ENCODE results near the gene SNAI1.
"Not testable (repeated sequence)": the region's sequence is repeated elsewhere in the genome, so short reads cannot be mapped to it uniquely, and the experiment has no call there.

The SNAI1 gene

GRCh38 chr20:49982346-49983122, at the start of gene SNAI1:
Gene SNAI1 (plus strand): TSS chr20:49982980. CDS start chr20:49983060, 80 bp downstream.
- DNase-seq (ENCODE audit: low spot score): peak; percentile 90

GRCh38 chr20:49935746-49936152, 47.0 kb upstream of the SNAI1 start:
- DNase-seq (ENCODE audit: low spot score): no peak

GRCh38 chr20:49936153-49937026, 46.4 kb upstream of the SNAI1 start, which contains the start of gene RNF114:
Gene RNF114 (plus strand): TSS chr20:49936397. CDS start chr20:49936413, 16 bp downstream.
- peak; percentile 95 for DNase-seq (ENCODE audit: low spot score)

GRCh38 chr20:49937027-49937929, 45.5 kb upstream of the SNAI1 start:
- DNase-seq (ENCODE audit: low spot score): peak; percentile 50

DNA sequence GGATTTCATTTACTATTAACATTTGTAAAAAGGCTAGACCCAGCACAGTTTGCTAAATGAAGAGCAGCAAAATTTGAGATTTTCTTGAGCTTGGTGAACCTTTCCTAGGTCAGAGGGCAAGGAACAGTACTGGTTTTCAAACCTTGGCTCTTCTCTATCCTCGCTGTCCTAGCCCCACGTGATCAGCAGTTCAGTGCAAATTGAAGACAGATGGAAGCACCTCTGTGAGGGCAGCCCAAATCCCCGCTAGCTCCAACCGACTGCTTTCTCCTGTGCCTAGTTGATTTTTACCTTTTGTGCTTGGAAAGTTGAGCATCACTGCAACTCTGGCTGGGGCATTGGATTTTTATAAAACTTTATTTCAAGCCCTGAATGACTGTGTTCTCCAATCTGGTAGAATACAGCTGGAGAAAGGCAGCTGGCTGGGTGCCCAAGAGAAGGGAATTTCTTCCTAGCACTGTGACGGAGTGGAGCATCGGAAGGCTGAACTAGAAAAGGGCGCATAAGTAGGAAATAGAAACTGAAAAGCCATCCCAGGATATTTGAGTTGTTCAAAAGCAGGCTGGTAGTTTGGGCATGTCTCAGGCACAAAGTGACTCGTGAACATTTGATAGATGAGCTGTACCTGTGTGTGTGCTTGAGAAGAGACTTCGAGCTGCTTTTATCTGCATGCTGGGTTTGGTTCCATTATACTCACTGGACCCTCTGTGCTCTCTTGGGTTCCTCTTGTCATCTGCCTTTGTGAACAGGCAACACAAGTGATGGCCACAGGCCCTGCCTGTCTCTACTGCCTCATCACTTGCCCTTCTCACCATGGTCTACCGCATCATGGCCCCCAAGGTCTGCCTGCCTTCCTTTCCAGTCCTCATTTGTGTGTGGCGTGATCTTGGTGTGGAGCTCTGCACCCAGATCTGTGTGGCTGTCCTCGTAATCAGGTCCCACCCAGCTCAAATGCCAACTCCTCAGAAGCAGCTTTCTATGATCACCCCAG, 44.3 kb upstream of the SNAI1 start:
- DNase-seq (ENCODE audit: low spot score): peak; percentile 64

DNA sequence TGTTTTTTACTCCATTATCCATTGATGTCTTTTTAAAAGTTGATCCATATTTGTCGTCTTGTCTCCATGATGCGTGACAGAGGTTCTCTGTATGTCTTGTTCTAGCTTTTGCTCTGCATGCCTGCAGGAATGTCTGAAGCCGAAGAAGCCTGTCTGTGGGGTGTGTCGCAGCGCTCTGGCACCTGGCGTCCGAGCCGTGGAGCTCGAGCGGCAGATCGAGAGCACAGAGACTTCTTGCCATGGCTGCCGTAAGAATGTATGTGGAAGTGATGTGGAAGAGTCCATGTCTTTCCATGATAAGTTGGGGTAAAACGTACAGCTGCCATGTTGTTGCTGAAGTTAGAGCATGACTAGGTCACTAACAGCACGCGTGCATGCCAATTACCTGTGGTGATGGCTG, 41.3 kb upstream of the SNAI1 start:
- no peak for DNase-seq (ENCODE audit: low spot score)

- no peak for DNase-seq (ENCODE audit: low spot score)
Observed at GRCh38 chr20:49942303-49942702, 40.5 kb upstream of the SNAI1 start.

DNA sequence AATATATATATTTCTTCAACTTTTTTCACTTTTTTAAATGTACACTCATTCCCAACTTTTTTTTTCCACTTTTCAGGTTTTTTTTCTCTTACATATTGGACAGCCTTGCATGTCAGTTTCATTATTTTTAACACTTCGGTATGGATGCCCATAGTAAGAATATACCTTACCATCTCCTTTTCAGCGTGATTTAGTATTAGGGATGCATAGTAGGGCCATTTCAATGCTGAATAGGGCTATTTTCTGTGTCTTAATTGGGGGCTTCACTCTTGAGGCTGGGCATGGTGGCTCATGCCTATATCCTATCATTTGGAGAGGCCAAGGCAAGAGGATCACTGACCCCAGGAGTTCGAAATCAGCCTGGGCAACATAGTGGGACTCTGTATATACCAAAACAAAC, 39.8 kb upstream of the SNAI1 start:
- DNase-seq (ENCODE audit: low spot score): no peak

- DNase-seq (ENCODE audit: low spot score): no peak
Observed at GRCh38 chr20:49945306-49945700, 37.5 kb upstream of the SNAI1 start.

- DNase-seq (ENCODE audit: low spot score): no peak
Observed at GRCh38 chr20:49945701-49946477, 36.9 kb upstream of the SNAI1 start.

DNA sequence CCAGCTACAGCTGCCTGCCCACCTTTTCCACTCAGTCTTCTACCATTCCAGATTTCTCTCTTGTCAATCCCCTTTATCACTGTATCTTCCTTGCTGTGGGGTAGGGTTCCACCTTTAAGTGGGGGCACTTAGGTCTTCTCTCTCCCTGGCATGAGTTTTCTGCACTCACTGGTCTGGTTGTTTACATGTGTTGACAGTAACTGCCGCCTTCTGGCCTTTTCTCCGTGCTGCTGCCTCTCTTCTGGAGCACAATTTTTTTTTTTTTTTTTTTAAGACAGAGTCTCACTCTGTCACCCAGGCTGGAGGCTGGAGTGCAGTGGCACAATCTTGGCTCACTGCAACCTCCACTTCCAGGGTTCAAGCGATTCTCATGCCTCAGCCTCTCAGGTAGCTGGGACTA, 34.6 kb upstream of the SNAI1 start:
- no peak for DNase-seq (ENCODE audit: low spot score)

DNA sequence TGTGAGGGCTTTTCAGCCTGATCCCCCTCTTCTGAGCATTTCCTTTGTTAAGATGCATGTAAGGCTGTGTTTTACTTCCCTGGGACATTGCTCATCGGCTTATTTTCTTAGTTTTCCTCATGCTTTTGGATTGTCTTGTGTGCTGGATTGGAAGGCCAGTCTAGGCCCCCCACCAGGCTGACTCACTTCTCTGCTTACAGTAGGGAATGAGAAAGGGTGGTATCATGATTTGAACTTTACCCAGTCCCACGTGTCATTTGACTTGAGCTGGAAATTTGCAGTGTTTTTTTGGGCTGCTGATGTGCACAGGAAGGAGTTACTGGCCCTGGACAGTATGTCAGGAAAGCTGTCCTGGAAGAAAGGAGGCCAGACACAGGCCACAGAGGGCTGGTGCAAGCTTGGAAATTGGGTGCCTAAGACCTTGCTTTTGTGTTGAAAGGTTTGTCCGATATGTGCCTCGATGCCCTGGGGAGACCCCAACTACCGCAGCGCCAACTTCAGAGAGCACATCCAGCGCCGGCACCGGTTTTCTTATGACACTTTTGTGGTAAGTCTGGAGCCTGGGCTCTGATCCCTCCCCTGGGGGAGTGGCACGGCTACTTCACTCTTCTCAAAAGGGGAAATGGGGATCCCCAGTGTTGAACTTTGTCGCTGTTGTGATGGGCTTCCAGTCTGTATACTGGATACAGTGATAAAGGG, 33.8 kb upstream of the SNAI1 start:
- DNase-seq (ENCODE audit: low spot score): peak; percentile 65

DNA sequence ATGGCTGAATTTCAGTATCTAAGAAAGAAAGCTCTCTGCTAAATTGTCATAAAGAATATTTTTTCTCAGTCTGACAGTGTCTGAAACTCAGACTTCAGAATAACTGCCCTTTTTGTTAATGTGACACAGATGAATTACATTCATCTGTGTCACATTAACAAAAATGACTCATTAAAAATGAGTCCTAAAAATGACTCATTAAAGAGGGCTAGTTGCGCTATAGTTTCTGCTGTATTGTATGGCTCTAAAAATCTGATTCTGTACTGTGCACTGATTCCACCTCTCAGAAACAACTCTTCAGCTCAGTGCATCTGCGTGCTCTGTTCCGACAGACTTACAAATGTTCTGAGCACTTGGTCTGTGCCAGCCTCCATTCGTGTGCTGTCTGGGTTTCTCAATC, 31.6 kb upstream of the SNAI1 start:
- peak; percentile 90 for DNase-seq (ENCODE audit: low spot score)

GRCh38 chr20:49955167-49955566, 27.6 kb upstream of the SNAI1 start:
- no peak for DNase-seq (ENCODE audit: low spot score)

- not testable (repeated sequence) for DNase-seq (ENCODE audit: low spot score)
Observed at GRCh38 chr20:49955830-49956396, 26.9 kb upstream of the SNAI1 start.

DNA sequence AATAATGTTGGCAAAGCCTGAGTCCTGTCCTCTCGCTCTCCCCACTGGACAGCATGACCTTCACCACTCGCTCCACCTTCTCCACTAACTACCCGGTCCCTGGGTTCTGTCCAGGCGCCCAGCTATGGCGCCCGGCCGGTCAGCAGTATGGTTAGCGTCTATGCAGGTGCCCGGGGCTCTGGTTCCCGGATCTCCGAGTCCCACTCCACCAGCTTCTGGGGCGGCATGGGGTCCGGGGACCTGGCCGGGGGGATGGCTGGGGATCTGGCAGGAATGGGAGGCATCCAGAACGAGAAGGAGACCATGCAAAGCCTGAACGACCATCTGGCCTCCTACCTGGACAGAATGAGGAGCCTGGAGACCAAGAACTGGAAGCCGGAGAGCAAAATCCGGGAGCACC, 26.1 kb upstream of the SNAI1 start:
- DNase-seq (ENCODE audit: low spot score): no peak

DNA sequence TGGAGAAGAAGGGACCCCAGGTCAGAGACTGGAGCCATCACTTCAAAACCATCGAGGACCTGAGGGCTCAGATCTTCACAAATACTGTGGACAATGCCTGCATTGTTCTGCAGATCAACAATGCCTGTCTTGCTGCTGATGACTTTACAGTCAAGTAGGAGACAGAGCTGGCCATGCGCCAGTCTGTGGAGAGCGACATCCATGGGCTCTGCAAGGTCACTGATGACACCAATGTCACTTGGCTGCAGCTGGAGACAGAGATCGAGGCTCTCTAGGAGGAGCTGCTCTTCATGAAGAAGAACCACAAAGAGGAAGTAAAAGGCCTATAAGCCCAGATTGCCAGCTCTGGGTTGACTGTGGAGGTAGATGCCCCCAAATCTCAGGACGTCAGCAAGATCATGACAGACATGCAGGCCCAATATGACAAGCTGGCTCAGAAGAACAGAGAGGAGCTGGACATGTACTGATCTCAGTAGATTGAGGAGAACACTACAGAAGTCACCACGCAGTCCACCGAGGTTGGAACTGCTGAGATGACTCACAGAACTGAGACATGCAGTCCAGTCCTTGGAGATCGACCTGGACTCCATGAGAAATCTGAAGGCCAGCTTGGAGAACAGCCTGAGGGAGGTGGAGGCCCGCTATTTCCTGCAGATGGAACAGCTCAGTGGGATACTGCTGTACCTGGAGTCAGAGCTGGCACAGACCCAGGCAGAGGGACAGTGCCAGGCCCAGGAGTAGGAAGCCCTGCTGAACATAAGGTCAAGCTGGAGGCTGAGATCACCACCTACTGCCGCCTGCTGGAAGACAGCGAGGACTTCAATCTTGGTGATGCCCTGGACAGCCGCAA, 25.5 kb upstream of the SNAI1 start:
- not testable (repeated sequence) for DNase-seq (ENCODE audit: low spot score)

DNA sequence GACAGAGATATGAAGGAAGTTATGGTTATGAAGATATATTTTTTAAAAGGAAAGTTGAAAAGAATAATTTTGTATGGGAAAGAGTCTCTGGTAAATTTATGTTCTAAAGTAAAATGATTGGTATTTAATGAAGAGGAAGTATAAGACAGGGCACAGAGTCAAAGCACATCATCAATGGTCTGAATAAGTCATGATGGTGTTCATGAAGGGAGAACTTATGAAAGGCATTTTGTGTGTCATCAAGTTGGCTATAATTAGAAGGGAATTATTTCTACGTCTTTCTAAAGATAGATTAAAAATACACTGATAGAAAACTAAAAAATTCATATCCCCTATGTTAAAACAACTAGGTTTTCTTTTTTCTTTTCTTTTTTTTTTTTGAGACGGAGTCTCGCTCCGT, 21.4 kb upstream of the SNAI1 start:
- DNase-seq (ENCODE audit: low spot score): no peak

Measured in RKO (cell line).